Measurements from ENCODE around the gene ATP5F1E.

Gene ATP5F1E

DNA sequence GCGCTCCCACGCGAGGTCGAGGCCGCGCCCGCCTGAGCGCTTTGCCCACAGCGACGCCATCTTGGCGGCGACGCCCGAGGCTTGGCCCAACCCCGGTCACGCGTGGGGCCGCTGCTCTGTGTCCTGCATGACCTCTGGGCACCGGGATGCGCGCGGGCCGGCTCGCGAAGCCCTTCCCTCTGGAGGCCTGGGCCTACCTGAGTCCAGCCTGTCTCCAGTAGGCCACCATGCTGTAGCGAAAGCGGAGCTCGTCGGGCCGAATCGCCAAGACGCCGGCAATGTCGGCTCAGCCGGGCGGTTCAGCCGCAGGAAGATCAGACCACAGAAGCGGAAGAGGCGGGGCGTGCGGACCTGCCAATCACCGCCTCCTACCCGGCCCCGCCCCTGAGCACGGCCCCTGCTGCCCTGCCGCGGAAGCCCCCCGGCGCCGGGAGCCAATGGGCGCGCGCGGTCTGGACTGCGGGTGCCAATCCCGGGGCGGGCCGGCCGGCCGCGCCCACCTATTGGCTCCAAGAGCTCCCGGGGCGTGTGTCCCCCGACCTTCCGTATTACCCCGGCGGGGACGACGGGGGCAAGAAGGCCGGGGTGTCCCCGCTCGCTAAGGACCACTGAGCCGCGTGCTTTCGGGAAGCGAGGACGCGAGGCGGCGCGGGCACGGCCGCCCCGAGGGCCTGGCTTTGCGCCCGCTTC lies at the start of gene ATP5F1E:
Gene ATP5F1E, minus strand, starts transcription at position 313 of the 690 bp plus-strand sequence. Its CDS starts 84 bp downstream, at position 229.
- DNase-seq = peak; percentile 97

- DNase-seq = no peak
Observed at GRCh38 chr20:59081036-59081435, 48.9 kb upstream of the ATP5F1E start.

DNA sequence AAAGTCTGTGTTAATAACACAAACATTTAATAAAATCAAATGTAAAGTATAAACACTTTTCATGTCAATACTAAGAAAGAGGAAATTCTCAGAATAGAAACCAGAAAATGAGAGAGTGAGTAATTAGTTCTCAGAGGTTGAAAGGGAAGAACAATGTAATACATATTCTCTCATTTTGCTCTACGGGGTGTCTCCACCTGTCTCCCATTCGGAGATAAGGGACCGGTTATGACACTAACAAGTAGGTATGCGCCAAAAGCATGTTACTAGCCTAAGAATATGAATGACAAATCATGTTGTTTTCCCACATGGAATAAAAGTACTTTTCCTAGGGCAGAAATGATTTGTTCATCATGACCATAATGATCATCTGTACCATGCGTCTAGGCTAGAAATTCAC lies 46.1 kb upstream of the ATP5F1E start:
- DNase-seq = no peak

- no peak for DNase-seq
Observed at GRCh38 chr20:59077705-59078104, 45.6 kb upstream of the ATP5F1E start.

DNA sequence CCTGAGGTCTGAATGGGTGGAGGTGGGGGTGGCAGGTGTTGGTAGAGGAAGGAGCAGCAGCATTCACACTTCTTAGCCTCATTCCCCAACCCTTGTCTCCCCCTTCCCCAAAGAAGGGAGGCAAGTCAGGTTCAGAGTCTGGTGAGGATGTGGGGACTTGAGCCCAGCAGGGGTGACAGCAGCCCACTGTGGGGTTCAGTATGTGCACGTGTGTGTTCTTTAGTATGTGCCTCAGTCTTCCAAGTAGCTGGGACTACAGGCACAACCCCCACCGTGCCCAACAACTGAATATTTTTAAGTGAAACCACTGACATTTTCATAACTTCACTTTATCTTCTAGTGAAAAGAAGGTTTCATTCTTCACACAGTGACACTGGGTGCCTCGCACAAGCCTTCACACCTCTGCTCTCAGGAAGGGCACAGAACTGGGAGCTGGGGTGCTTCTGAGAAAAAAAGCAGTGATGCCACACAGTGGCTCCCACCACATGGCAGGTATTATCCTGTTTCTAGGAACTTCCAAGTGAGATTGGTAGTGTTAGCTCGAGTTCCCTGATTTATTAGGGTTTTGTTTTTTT lies 43.9 kb upstream of the ATP5F1E start:
- peak; percentile 31 for DNase-seq

DNA sequence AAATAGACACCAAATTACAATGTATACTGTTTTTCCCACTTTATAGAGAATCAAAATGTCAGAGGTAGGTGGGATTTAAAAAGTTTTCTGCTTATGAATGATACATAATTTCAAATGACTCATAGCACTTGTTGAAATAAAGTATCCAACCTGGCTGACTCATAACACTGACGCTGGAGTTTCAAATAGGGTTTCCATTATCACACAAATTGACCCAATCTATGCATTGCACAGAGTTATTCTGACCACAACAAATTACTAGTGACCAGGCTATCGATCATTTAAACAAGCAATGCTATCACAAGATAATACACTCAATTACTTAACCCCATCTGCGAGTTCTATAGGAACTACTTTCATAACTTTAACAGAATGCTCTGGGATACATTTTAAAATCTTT lies 42.3 kb upstream of the ATP5F1E start:
- DNase-seq = no peak

DNA sequence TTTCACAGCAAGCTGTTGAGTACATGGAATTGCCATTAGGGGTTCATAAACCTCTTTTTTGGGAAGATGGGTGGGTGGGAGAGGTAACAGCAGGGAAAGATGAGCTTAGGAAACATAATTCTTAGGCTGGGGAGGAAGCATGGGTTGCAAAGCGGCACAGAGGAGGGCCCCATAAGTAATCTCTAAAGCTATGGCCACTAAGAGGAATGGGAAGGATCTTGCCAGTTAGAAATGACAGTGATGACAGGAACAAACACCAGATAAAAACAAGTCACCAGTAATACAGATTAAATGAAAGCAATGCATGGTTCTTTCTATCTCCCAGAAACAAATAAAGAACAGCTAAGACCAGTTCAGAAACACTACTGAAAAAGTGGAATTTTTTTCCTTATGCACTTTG lies 41.4 kb upstream of the ATP5F1E start:
- no peak for DNase-seq

- no peak for DNase-seq
Observed at GRCh38 chr20:59071216-59071615, 39.1 kb upstream of the ATP5F1E start.

- no peak for DNase-seq
Observed at GRCh38 chr20:59069026-59069425, 36.9 kb upstream of the ATP5F1E start.

- DNase-seq = no peak
Observed at GRCh38 chr20:59068534-59068933, 36.4 kb upstream of the ATP5F1E start.

DNA sequence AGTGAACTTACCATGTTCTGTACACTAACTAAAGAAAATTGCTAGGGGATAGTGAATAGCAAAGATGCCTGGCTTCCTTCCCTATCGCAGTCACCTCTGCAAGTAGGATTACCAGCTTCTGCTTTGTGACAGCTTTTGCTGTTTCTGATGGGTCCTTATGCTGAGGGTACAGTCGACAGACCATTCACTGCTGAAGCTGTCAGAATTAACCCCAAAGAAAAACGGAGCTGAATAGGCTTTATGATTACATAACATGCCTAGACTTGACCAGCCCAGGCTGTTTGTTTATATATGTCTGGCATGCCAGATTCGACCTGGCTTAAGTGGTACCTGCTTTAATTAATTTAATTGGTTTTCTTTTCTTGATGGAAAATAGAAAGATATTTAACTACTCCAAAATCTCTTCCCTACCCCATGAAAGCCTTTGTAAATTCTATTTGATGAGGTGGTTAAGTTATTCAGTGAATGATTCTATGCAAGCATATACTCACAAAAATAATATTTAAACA lies 32.1 kb upstream of the ATP5F1E start:
- DNase-seq = no peak

DNA sequence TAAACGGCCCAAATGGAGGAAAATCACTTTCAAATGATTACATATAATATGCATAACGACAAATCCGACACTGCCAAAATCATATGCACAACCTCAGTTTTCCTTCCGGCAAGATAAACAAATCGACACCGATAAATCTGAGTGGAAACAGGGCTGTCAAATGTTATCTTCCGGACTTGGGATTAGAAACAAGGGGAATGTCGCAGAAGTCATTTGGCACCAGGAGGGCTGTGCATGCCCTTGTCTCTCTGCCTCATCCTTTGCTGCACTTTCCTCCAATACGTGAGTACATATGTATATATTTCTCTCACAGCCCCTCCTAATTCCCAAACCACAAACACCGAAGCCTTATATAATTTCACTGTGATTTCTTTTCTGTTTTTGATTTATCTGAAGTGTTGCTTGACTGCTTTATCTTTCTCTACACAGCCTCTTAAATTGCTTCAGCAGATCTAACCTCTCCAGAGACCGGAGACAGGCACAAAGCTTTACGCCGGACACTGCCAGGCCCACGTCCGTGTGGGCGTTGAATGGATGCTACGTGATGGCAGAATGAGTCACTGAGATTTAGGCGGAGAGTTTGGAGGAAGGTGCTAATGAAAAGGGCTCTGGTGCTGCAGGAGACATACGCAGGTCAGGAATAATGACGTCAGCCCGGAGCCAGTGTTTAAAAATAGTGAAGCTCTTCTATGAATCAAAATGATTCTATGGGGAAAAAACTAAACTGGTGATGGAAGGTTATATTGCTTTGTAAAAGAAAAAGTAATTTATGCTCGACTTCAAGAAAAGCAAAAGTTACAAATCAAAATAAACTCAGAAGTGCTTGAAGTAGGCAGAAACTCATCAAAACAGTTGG lies 31.5 kb upstream of the ATP5F1E start:
- no peak for DNase-seq

DNA sequence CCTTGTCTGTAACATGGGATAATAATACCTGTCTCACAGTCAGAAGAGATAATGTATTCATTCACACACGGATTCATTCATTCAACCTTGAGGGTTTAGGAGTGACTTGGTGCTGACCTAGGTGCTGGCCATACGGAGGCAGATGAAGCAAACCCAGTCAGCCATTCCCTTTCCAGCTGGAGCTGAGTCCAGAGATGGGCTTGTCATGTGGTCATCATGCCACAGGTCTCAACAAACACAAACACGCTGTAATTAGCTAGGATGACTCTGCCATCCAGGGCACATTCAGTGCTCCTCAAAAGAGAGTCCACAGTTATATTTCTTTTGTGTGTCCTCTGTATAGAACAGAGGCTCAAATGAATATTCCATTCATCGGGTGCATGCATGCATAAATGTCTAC lies 29.9 kb upstream of the ATP5F1E start:
- no peak for DNase-seq

DNA sequence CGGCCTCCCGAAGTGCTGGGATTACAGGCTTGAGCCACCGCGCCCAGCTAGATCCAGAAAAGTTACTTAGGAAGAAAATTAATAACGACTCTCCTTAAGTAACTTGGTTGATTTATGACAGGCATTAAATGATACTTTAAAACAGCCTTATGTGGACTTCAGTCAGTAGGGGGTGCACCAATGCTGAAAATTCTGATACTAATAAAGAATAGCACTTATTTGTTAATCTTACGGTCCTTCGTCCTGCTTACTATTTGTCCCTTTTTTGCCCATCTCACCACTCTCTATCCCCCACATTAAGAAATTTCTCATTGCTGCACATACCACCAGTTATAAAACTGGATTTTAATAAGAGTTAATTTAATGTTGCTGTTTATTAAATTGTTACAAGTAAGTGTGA lies 23.2 kb upstream of the ATP5F1E start:
- no peak for DNase-seq

GRCh38 chr20:59051666-59052185 lies 19.6 kb upstream of the ATP5F1E start:
- no peak for DNase-seq

DNA sequence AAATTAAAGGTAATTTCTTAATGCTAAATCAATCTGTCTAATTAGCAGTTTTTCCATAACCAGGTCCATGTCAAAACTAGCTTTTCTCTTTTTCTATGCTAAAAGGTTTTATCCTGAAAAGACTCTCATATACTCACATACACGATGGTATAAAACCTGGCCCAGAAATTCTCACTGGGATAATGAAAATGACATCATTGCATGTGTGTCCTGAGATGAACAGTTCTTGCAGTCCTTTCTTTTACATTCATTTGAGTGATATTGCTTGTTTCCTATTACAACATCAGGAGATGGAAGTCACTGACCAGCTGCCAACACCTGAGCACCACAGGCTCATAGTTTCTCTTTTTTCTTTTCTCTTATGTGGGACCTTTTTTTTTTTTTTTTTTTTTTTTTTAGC lies 18.3 kb upstream of the ATP5F1E start:
- no peak for DNase-seq

- DNase-seq = no peak
Observed at GRCh38 chr20:59048681-59049030, 16.5 kb upstream of the ATP5F1E start.

DNA sequence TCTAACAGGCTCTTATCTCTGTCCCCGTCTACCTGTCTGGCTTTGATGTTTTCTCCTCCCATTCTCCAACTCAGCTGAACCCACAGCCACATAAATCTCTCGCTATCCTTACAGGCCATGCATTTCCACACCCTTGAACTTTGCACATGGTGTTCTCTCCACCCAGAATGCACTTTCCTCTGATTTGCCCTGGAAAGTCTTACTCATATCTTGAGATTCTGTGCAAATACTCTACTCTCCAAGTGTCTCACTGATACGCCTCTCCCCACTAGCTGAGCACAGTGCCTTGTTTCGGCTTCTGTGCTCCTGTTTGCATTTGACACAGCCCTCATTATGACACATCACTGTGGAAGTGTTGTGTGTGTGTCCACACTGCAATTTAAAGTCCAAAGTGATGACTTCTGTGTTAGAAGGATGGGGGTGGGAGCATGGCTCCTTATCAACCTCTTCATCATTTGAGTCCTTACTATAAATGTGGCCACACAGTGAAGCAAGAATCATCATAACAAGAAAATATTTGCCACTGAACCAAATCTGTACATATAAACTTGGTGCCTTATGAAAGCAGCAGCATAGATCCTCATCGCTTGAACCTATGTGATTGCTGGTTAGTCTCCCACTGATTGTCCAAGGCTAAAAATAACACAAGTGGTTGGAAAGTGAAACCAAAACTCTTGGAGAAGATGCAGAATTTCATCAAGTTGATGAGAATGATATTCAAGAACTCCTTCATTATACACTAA lies 16.0 kb upstream of the ATP5F1E start:
- peak; percentile 52 for DNase-seq

DNA sequence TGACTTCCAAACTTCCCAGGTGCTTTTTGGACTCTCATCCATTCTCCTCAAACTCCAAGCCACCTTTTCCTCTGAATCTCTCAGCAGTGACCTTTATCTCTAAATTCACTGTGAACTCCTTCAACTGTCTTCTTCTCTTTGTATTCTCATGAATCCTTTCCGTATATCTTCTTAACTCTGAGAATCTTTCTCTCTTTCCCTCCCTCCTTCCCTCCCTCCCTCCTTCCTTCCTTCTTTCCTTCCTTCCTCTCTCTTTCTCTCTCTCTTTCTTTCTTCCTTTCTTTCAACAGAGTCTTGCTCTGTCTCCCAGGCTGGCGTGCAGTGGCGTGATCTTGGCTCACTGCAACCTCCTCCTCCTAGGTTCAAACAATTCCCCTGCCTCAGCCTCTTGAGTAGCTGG lies 14.7 kb upstream of the ATP5F1E start:
- DNase-seq = no peak

DNA sequence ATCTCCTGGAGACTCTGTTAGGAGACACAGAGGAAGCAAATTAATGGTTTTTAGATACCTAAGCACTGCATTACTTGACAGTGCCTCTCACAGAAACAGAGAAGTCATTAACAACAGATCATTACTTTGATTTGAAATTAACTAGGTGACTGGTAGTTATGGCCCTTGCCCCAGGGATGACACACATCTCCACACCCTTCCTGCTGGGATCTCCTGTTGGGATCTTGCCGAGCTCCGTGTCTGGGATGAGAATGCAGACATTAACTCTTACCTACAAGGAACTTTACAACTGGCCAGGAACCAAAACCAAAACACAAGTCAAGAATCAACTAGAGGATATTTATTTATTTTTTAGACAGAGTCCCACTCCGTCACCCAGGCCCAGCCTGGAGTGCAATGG lies 12.7 kb upstream of the ATP5F1E start:
- DNase-seq = no peak

- DNase-seq = no peak
Observed at GRCh38 chr20:59044295-59044694, 12.2 kb upstream of the ATP5F1E start.

GRCh38 chr20:59043698-59044097 lies 11.6 kb upstream of the ATP5F1E start:
- DNase-seq = peak; percentile 29
